Gastrocnemius medialis (tissue), 4 donors: Measurements from ENCODE around the gene SPG7. TPM values are rescaled to one million over a fixed set of nuclear protein-coding genes. Genes with fewer than 3 reads are reported as not detected.

ENCODE experiments used
- ATAC-seq, 2 donors: fragments of 150-250 bp; one replicate each; pipeline ENCODE4 v1.9.1; 2016
- DNase-seq, 2 donors: peaks; one replicate each; pipeline ENCODE4 v3.0.0-alpha.2; 2019
- H3K27ac ChIP-seq, 4 donors: fragments of 200-600 bp; sonication (generic); 1 replicate in 1 of 4; 2 replicates in 3 of 4; pipeline ENCODE4 v1.5.1; 2016 to 2018; ENCODE audit warnings: mild to moderate bottlenecking in 2 of 4, moderate library complexity in 1 of 4
- H3K27me3 ChIP-seq, 3 donors: fragments of 200-600 bp; sonication (generic) in 2 of 3; 1 replicate in 1 of 3; 2 replicates in 2 of 3; pipeline versions ENCODE4 v1.5.1 to v1.6.0; 2016 to 2019; ENCODE audit warnings: mild to moderate bottlenecking in 1 of 3, moderate library complexity in 1 of 3
- H3K36me3 ChIP-seq, 2 donors: fragments of 200-600 bp; sonication (generic) in 1 of 2; one replicate each; pipeline ENCODE4 v1.5.1; 2017 to 2018
- H3K4me1 ChIP-seq, 2 donors: fragments of 200-600 bp; sonication (generic) in 1 of 2; one replicate each; pipeline ENCODE4 v1.5.1; 2016 to 2017; ENCODE audit warnings: mild to moderate bottlenecking in 2 of 2
- H3K4me3 ChIP-seq, 4 donors: fragments of 200-600 bp; sonication (generic) in 3 of 4; 1 replicate in 1 of 4; 2 replicates in 3 of 4; pipeline ENCODE4 v1.5.1; 2016 to 2019; ENCODE audit warnings: mild to moderate bottlenecking in 2 of 4
- H3K9me3 ChIP-seq, 3 donors: fragments of 200-600 bp; sonication (generic) in 2 of 3; 1 replicate in 1 of 3; 2 replicates in 2 of 3; pipeline ENCODE4 v1.5.1; 2016 to 2019
- CTCF ChIP-seq, 5 experiments: fragments of 450-650 bp in 3 of 5; fragments of 200-600 bp in 2 of 5; sonication (generic) in 2 of 5; IDR thresholded peaks in 4 of 5; conservative IDR thresholded peaks in 1 of 5; 1 replicate in 4 of 5; 2 replicates in 1 of 5; pipeline ENCODE4 v1.5.1; 2016 to 2019; ENCODE audit warnings: antibody characterized with exemption in 5 of 5, mild to moderate bottlenecking in 3 of 5, moderate library complexity in 3 of 5
- POLR2A ChIP-seq, 2 donors: fragments of 450-650 bp; IDR thresholded peaks; one replicate each; pipeline ENCODE4 v1.6.1; 2017; ENCODE audit warnings: antibody characterized with exemption in 2 of 2, mild to moderate bottlenecking in 2 of 2, moderate library complexity in 2 of 2
- in situ Hi-C, 4 donors: fragments of 200-750 bp; cut with MboI; loops; one replicate each; pipeline versions ENCODE4 v1.15.0 to v1.8.0; 2017; ENCODE audit warnings: low sequenced_read_pairs in 4 of 4
- intact Hi-C: fragments of 100-400 bp; cut with DNase I; formaldehyde crosslinking; loops from one replicate; pipeline ENCODE4 v1.15.1; 2023; ENCODE audit warnings: low total_unique reads
- total RNA-seq, 4 donors: library from RNA; depleted of rRNA; stranded (reverse); fragments of >200 nt; gene quantifications; one replicate each; pipeline versions ENCODE4 v1.1.0 to v1.2.3, GENCODE V29; 2016

The SPG7 gene
- total RNA-seq, 4 donors from 2014 or later, result 67.7 to 117 (median 100.0) TPM

- intact Hi-C loops (no loop called here), in situ Hi-C loops (no loop called here)
- Histone ChIP-seq H3K9me3 (no peaks in the 10 kb centered on the region), H3K36me3 (peaks cover 0 to 76% of the 10 kb centered on the region in 2 donors), H3K27me3 (no peaks in the 10 kb centered on the region), H3K27ac (peak overlapping the region; percentile 44 to 82 (median 70)), H3K4me3 (no peak overlapping the region), H3K4me1 (peaks cover 33 to 49% of the 10 kb centered on the region in 2 donors)
- TF ChIP-seq CTCF (IDR thresholded peaks at IDR 0.05 in 4 of 5, conservative IDR thresholded peaks at IDR 0.05 in 1 of 5) (no peak), POLR2A (IDR thresholded peaks at IDR 0.05) (no peak)
- ATAC-seq (no peak), DNase-seq (peak in 1 of 2 donors; percentile 25)
Observed at GRCh38 chr16:89531821-89532526, 23.8 kb downstream of the SPG7 start.

- intact Hi-C loops, result no loop called here
- TF ChIP-seq CTCF (IDR thresholded peaks at IDR 0.05 in 4 of 5, conservative IDR thresholded peaks at IDR 0.05 in 1 of 5) (no peak), POLR2A (IDR thresholded peaks at IDR 0.05) (no peak)
- in situ Hi-C loops, result no loop called here
- ATAC-seq (peak in 1 of 2 donors; percentile 51), DNase-seq (peak; percentile 15 to 46)
- Histone ChIP-seq H3K27me3 (no peaks in the 10 kb centered on the region), H3K36me3 (peaks cover 0 to 75% of the 10 kb centered on the region in 2 donors), H3K4me1 (peaks cover 33 to 49% of the 10 kb centered on the region in 2 donors), H3K4me3 (no peak overlapping the region), H3K9me3 (no peaks in the 10 kb centered on the region), H3K27ac (peak overlapping the region; percentile 44 to 82 (median 70))
Observed at GRCh38 chr16:89534252-89534756, 26.1 kb downstream of the SPG7 start.

GRCh38 chr16:89536371-89536770 is 28.2 kb downstream of the SPG7 start:
- TF ChIP-seq CTCF (IDR thresholded peaks at IDR 0.05 in 4 of 5, conservative IDR thresholded peaks at IDR 0.05 in 1 of 5) (no peak), POLR2A (IDR thresholded peaks at IDR 0.05) (no peak)
- H3K27me3 ChIP-seq, result no peaks in the 10 kb centered on the region
- H3K36me3 ChIP-seq, result peaks cover 0 to 59% of the 10 kb centered on the region in 2 donors
- H3K4me3 ChIP-seq, result no peak overlapping the region
- peaks cover 31 to 41% of the 10 kb centered on the region in 2 donors for H3K4me1 ChIP-seq
- ATAC-seq (no peak), DNase-seq (no peak)
- H3K27ac ChIP-seq, result peak overlapping the region; percentile 44 to 82 (median 70)
- in situ Hi-C loops, result no loop called here
- H3K9me3 ChIP-seq, result no peaks in the 10 kb centered on the region
- intact Hi-C loops, result no loop called here

GRCh38 chr16:89536886-89537548 is 28.8 kb downstream of the SPG7 start:
- intact Hi-C loops (no loop called here), in situ Hi-C loops (no loop called here)
- ATAC-seq, result no peak
- H3K9me3 ChIP-seq, result no peaks in the 10 kb centered on the region
- H3K36me3 ChIP-seq, result peaks cover 0 to 59% of the 10 kb centered on the region in 2 donors
- TF ChIP-seq POLR2A (IDR thresholded peaks at IDR 0.05), result no peak
- TF ChIP-seq CTCF (IDR thresholded peaks at IDR 0.05 in 4 of 5, conservative IDR thresholded peaks at IDR 0.05 in 1 of 5), result no peak
- H3K27ac ChIP-seq, result no peak overlapping the region
- no peaks in the 10 kb centered on the region for H3K27me3 ChIP-seq
- peaks cover 25 to 34% of the 10 kb centered on the region in 2 donors for H3K4me1 ChIP-seq
- H3K4me3 ChIP-seq, result no peak overlapping the region
- no peak for DNase-seq
